GM18873 (cell line): ENCODE measurements around the gene NTPCR.

ENCODE experiments used
- ATAC-seq: cut with Tn5 transposase; IDR thresholded peaks from one replicate; pipeline ENCODE4 v1.9.1; 2021; ENCODE audit warnings: mild to moderate bottlenecking, moderate library complexity, moderate number of reproducible peaks; ENCODE audit not compliant: unreplicated experiment, low FRiP score

The NTPCR gene

GRCh38 chr1:232956081-232956480 is 5.7 kb downstream of the NTPCR start:
- no peak for ATAC-seq

GRCh38 chr1:232958067-232958466 is 7.7 kb downstream of the NTPCR start:
- no peak for ATAC-seq

GRCh38 chr1:232962761-232963745 is 12.6 kb downstream of the NTPCR start:
- no peak for ATAC-seq

- no peak for ATAC-seq
Observed at GRCh38 chr1:232964601-232965000, 14.2 kb downstream of the NTPCR start.

GRCh38 chr1:232965124-232965911 is 14.9 kb downstream of the NTPCR start:
- no peak for ATAC-seq

DNA sequence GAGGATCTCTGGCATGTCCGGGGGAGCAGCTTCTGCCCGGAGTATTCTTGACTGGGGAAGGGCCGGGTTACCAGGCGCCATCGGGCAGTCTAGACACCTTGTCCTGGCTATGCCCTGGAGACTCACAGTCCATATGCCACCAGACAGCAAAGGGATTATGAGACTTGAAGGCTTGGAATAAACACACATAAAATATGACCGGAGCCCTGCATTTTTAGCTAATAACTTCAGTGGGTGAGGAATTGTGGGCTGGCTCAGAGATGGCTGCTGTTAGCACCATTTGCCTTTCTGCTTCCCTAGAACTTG is 15.5 kb downstream of the NTPCR start:
- no peak for ATAC-seq

DNA sequence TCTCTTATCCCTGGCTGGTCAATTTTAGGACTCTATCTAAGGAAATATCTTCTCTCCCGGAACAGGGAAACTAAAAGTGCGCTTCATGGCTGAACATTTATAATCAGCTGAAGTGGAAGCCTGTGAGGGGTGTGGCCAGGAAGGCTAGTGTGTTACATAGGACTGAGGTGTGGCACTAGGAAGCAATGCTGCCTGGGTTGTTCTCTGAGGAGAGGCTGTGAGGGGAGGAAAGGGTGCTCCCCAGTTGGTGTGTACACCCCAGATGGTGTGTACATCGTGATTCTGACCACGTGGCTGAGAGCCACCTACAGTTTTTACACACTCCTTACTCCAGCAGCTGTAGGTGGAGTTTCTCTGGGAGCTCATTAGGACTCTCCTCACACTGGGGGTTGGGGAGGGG is 16.3 kb downstream of the NTPCR start:
- ATAC-seq: no peak

- no peak for ATAC-seq
Observed at GRCh38 chr1:232968391-232968790, 18.0 kb downstream of the NTPCR start.

GRCh38 chr1:232968965-232969364 is 18.6 kb downstream of the NTPCR start:
- ATAC-seq: no peak

GRCh38 chr1:232969799-232970198 is 19.4 kb downstream of the NTPCR start:
- ATAC-seq: no peak

- no peak for ATAC-seq
Observed at GRCh38 chr1:232970508-232970907, 20.1 kb downstream of the NTPCR start.

DNA sequence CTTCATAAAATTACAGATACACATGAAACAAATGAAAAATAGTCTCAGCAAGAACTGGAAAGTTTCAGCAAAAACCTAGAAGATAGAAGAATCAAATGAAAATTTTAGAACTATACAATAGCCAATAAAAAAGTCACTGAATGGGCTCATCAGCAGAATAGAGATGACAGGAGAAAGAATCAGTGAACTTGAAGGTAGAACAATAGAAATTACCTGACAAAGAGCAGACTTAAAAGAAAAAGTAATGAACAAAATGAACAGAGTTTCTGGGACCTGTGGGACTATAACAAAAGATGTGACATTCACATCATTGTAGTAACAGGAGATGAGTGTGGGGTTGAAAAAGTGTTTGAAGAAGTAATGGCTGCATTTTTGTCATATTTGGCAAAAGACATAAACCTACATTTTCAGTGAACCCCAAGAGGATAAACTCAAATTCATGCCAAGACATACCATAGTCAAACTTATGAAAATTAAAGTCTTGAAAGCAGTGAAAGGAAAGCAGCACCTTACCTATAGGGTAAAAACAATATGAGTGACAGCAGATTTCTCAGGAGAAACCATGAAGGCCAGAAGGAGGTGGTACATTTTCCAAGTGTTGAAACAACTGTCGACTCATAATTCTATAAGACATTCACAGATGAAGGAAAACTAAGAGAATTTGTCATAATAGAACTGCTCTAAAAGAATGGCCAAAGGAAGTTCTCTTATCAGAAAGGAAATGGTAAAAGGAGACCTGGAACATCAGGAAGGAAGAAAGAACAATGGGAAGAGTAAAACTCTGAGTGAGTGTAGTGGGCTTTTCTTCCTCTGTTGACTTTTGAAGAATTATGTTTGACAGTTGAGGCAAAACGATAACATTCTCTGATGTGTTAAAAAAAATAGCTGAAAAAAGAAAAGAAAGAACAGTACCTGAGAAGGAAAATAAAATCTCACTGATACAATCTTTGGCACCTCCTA is 23.5 kb downstream of the NTPCR start:
- ATAC-seq: no peak

DNA sequence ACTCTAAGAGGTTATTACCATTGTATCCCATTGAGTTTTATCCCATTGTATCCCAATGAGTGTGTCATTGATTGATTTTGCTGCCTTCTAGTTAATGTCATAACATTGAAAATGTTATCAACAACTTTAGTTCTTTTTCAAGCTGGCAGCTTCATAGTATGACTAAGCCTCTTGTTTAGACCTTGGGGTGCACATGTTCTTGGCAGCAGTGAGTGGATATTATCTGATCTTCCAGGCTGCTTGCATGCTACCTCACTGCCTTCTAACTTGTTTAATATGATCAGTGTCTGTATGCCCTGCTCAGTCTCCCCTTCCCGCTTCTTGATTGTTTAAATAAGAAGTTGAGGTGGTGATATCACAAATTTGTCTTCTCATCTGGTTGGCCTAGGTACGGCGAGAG is 24.6 kb downstream of the NTPCR start:
- no peak for ATAC-seq

DNA sequence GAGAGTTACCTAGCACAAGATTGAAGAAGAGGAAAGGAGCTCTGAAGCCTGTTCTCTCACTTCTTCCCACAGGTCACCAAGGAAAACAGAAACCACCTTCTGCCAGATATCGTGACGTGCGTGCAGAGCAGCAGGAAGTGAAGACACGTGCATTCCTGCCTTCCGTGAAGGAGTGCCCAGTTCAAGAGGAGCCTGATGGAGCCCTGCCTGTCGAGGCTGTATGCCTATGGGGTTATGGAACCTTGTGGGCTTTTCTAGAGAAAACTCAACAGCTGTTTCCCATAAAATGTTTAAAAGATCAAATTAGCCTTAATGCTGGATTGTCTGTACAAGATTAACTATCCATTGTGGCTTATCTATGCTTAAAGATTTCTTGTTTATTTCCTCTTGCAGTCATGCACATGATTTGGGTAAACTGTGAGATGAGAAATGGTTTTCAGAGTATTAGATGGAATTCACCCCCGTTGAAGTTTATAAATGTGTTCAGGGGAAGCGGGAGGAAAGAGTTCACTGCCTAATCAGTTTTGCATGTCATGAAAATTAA is 27.8 kb downstream of the NTPCR start:
- ATAC-seq: no peak

DNA sequence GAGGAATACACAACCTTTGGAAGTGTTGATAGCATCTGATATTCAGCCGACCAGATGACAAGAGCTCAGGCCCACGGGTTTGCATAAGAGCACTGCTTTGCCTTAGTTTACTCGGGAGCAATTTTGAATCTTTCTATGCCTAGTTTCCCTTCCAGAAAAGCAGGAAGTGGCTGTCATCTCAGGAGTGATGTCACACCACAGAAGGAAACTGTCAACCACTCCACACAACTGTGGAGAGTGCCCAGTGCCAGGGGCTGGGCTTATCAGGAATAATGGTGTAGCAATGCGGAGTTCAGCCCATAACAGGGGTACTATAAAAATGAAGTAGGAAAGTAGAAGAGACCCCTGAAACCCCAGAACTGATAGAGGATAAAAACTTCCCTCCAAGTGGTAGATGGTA is 28.4 kb downstream of the NTPCR start:
- no peak for ATAC-seq

DNA sequence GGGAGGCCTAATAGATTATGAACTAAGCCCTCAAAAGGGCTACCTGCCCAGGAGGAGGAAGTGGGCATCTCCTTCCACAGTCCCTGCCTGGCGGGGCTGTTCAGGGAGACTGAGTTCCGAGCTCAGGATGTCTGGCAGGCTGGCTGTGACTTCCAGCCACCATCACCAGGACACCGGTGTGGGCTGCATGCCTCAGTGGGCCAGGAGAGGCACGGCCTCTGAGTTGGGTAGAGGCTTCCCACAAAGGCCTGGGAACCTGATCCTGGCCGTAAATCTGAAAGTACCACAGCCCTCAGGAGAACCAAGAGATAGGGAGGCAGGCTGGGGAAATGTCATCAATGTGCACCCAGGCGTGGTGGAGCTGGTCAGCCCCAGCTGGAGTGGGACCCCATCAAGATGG is 29.1 kb downstream of the NTPCR start:
- ATAC-seq: no peak

- no peak for ATAC-seq
Observed at GRCh38 chr1:232980355-232980978, 30.1 kb downstream of the NTPCR start.

DNA sequence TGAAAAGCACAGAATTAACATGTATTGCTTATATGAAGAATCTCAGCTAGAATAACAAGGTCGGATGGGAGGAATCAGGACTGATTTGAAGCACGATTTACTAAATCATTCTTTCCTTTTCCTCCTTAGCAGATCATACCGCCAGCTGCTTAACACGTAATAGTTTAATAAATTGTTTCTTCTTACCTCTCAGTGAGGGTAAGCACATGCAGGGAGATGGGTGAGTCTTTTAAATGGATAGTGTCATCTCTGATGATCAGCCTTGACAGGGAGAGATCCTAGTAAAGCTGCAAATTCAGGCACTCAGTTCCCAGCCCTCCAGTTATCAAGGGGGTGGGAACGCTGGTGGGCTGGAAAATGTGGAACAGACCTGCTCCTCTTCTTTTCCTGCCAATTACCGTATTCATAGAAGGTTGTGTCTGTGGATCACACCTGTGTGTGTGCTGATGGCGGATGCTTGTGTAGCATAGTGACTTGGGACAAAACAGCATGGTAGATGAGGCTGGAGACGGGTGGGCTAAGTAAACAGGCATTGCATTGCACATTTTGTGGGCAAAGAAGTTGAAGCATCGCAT is 30.7 kb downstream of the NTPCR start:
- no peak for ATAC-seq

DNA sequence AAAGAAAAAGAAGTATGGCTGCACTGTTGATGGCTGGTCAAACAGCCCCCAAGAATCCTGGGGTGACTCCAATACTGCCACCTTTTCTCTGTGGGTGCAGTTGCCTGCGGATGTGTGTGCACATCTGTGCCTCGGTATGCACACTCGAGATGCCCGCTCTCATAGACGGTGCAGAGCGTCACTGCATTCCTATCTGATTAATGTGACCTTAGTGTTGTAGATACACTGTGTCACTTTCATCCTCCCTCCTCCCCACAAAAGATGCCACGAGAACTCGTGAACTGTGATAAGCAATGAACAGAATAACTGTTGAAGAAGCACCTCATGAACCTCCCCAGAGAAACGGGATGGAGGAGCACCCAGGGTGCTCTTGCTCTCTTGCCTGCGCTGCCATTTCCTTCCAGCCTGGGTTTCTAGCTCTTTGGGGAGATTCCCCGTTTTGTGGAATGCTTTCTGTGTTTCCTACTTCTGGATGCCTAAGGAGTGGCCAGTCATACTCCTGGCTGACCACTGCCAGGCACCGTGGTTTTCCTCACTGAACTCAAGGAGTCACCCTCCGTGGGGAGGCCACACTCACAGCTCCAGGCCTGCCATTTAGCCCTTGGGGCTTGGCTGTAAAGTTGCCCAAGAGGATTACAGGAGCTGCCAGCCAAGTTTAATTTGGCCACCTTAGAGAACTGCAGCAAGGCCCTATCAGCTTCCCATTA is 32.0 kb downstream of the NTPCR start:
- ATAC-seq: no peak
